HG03108 (cell line): Measurements from ENCODE around the gene LCK.
A peak's percentile ranks its signal among the peaks of the same experiment; 100 is the strongest.
"Not testable (repeated sequence)": the region's sequence is repeated elsewhere in the genome, so short reads cannot be mapped to it uniquely, and the experiment has no call there.

Experiments
- ATAC-seq: cut with Tn5 transposase; IDR thresholded peaks from one replicate; pipeline ENCODE4 v1.9.1; 2021; ENCODE audit warnings: moderate library complexity; ENCODE audit not compliant: unreplicated experiment

The LCK gene

GRCh38 chr1:32272557-32273390 is 21.7 kb downstream of the LCK start:
- ATAC-seq, result no peak

DNA sequence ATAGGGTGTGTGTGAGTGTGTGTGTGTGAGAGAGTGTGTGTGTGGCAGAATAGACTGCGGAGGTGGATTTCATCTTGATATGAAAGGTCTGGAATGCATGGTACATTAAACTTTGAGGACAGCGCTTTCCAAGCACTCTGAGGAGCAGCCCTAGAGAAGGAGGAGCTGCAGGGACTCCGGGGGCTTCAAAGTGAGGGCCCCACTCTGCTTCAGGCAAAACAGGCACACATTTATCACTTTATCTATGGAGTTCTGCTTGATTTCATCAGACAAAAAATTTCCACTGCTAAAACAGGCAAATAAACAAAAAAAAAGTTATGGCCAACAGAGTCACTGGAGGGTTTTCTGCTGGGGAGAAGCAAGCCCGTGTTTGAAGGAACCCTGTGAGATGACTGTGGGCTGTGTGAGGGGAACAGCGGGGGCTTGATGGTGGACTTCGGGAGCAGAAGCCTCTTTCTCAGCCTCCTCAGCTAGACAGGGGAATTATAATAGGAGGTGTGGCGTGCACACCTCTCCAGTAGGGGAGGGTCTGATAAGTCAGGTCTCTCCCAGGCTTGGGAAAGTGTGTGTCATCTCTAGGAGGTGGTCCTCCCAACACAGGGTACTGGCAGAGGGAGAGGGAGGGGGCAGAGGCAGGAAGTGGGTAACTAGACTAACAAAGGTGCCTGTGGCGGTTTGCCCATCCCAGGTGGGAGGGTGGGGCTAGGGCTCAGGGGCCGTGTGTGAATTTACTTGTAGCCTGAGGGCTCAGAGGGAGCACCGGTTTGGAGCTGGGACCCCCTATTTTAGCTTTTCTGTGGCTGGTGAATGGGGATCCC is 22.5 kb downstream of the LCK start:
- ATAC-seq, result no peak

DNA sequence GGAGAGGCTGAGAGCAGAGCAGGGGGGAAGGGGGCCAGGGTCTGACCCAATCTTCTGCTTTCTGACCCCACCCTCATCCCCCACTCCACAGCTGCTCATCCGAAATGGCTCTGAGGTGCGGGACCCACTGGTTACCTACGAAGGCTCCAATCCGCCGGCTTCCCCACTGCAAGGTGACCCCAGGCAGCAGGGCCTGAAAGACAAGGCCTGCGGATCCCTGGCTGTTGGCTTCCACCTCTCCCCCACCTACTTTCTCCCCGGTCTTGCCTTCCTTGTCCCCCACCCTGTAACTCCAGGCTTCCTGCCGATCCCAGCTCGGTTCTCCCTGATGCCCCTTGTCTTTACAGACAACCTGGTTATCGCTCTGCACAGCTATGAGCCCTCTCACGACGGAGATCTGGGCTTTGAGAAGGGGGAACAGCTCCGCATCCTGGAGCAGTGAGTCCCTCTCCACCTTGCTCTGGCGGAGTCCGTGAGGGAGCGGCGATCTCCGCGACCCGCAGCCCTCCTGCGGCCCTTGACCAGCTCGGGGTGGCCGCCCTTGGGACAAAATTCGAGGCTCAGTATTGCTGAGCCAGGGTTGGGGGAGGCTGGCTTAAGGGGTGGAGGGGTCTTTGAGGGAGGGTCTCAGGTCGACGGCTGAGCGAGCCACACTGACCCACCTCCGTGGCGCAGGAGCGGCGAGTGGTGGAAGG is 23.7 kb downstream of the LCK start:
- ATAC-seq, result no peak

DNA sequence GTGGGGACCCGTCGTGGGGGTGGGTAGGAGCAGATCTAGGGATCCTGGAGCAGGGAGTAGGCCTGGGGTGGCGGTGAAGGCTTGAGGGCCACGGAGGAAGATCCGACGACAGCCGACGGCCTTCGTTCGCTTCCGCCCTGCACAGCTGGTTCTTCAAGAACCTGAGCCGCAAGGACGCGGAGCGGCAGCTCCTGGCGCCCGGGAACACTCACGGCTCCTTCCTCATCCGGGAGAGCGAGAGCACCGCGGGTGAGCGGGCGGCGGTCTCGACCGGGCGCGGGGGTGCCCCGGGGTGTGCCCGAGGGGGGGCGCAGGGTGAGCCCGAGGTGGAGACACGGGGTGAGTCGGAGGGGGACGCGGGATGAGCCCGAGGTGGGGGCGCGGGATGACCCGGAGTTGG is 24.4 kb downstream of the LCK start:
- ATAC-seq, result no peak

- ATAC-seq, result no peak
Measured at GRCh38 chr1:32276032-32276782, 25.1 kb downstream of the LCK start.

DNA sequence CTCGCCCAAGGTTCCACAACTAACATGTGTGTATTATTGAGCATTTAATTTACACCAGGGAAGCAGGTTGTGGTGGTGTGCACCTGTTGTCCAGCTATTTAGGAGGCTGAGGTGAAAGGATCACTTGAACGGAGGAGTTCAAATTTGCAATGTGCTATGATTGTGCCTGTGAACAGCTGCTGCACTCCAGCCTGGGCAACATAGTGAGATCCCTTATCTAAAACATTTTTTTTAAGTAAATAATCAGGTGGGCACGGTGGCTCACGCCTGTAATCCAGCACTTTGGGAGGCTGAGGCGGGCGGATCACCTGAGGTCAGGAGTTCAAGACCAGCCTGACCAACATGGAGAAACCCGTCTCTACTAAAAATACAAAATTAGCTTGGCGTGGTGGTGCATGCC is 33.7 kb downstream of the LCK start:
- ATAC-seq, result not testable (repeated sequence)

GRCh38 chr1:32285658-32286057 is 34.6 kb downstream of the LCK start:
- ATAC-seq, result no peak

DNA sequence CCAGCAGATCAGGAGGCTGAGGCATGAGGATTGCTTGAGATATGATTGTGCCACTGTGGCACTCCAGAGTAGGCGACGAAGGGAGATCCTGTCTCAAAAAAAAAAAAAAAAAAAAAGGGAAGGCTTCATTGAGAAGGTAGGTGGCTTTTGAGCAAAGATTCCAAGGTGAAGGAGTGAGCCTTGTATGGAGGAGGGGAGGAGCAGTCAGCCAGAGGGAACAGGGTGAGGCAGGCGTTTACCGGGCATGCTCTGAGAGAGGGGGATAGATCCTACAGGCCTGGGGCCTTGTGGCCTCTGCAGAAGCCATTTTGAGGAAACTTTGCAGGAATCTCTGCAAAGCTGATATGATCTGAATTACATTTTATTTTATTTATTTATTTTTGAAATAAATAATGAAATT is 35.7 kb downstream of the LCK start:
- ATAC-seq, result no peak

DNA sequence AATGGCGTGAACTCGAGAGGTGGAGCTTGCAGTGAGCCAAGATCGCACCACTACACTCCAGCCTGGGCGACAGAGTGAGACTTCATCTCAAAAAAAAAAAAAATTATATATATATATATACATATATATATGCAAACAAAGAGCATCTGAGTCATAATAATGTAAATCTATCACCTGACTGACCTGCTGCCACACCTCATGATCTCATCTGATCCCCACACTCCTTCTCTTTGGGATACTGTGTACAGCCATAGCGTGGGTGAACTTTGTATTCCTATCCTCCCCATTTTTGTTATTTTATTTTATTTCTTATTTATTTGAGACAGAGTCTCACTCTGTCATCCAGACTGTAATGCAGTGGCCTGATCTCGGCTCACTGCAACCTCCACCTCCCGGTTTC is 38.2 kb downstream of the LCK start:
- ATAC-seq, result no peak

- ATAC-seq, result no peak
Measured at GRCh38 chr1:32291145-32291707, 40.2 kb downstream of the LCK start.

DNA sequence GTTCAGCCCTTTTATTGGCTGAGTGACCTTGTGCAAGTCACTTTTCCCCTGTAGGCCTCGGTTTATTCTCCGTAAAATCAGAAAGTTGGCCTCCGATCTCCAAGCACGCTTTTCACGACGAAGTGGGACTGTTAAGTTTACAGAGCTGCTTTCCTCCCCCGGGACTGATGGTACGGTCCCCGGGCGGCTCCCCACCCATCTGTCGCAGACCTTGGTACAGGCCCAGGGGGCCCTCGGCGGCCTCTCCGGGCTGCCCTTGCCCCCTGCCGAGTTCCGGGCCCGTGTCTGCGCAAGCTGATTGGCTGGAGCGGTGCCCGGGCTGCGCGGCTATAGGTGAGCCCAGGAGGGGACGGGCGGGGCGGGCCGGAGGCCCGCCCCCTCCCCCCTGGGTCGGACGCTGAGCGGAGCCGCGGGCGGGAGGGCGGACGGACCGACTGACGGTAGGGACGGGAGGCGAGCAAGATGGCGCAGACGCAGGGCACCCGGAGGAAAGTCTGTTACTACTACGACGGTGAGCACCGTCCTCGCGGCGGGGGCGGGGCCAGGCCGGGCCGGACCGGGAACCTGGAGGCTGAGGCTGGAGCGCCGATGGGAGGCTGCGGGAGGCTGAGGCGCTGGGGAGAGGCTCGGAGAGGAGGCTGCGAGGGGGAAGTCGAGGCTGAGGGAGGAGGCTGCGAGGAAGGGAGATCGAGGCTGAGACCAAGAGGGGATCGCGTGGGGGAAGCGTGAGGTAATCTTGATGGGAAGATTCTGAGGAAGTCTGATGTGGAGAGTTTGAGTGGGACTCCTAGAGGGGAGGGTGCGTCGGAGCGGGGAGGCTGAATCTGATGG is 40.9 kb downstream of the LCK start, which contains the start of gene HDAC1:
Gene HDAC1 (plus strand): TSS at position 376 of the 831 bp plus-strand sequence. CDS start 87 bp downstream, at position 463.
- ATAC-seq, result peak; percentile 95

- not testable (repeated sequence) for ATAC-seq
Measured at GRCh38 chr1:32298211-32298610, 47.1 kb downstream of the LCK start.

- ATAC-seq, result no peak
Measured at GRCh38 chr1:32299327-32299726, 48.3 kb downstream of the LCK start.

- ATAC-seq, result no peak
Measured at GRCh38 chr1:32303358-32303757, 52.3 kb downstream of the LCK start.

GRCh38 chr1:32303997-32304622 is 53.0 kb downstream of the LCK start:
- no peak for ATAC-seq

- no peak for ATAC-seq
Measured at GRCh38 chr1:32305310-32305709, 54.2 kb downstream of the LCK start.

DNA sequence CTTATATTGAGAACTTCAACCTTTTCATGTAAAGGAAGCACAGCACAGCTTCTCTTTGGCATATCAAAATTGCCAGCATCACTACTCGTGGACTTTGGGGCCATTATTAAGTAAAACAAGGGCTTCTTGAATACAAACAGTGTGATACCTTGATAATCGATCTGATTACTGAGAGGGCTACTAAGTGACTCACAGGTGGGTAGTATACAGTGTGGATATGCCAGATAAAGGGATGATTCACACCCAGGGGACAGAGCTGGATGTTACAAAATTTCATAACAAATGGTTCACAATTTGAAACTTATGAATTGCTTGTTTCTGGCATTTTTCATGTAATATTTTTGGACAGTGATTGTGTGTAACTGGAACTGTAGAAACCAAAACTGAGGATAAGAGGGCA is 56.3 kb downstream of the LCK start:
- ATAC-seq, result no peak

DNA sequence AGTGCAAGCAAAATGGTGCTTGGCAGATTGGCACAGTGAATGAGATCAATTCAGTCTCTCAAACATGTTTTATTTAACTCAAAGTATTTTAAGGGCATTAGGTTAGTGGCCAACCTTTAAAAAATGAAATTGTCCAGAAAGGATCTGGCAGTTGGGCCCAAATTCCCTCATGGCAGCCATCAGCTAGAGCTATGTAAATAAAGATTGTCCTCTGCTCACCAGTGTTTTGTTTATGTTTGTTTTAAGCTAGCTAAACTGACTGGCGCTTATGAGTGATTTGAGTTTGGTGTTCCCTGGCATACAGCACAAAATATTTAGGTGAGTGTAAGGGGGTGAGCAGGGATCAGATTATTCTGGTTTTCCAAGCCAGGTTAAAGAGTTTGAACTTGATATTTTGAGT is 58.9 kb downstream of the LCK start:
- ATAC-seq, result no peak
